ENCODE data around the gene CMTM2.

Gene CMTM2

GRCh38 chr16:66553223-66553622 lies 26.0 kb upstream of the CMTM2 start:
- Histone ChIP-seq H3K27ac (ENCODE audit: low read depth, low read length) (peak overlapping the region; percentile 58; the same call in 1 of the 2 replicates), H3K36me3 (ENCODE audit: low read length) (peaks cover 2% of the 10 kb centered on the region; the same call in 1 of the 2 replicates), H2AFZ (ENCODE audit: low read depth, low read length, severe bottlenecking) (no peak overlapping the region), H3K79me2 (ENCODE audit: insufficient read depth, low read length) (peaks cover 34% of the 10 kb centered on the region), H3F3A (ENCODE audit: insufficient read depth) (peaks cover 8% of the 10 kb centered on the region; the same call in 1 of the 2 replicates), H3K27me3 (ENCODE audit: low read length) (no peaks in the 10 kb centered on the region), H3K9me2 (replicated peaks; ENCODE audit: insufficient read depth, low read length) (no peaks in the 10 kb centered on the region), H3K4me3 (ENCODE audit: insufficient read depth, low read length, poor library complexity, severe bottlenecking) (peak overlapping the region; percentile 70), H4K20me1 (ENCODE audit: low read depth, low read length) (no peaks in the 10 kb centered on the region), H3K9me3 (ENCODE audit: insufficient read depth, low read length) (no peaks in the 10 kb centered on the region), H3K9ac (ENCODE audit: low read length) (peak overlapping the region; percentile 67), H3K4me2 (ENCODE audit: low read depth, low read length, poor library complexity, severe bottlenecking) (peak overlapping the region; percentile 75)
- no peak for TF ChIP-seq EZH2phosphoT487 (conservative IDR thresholded peaks at IDR 0.05; ENCODE audit: low read length)
- no peak for TF ChIP-seq CTCF (IDR thresholded peaks at IDR 0.05; ENCODE audit: insufficient read depth, low read length, poor library complexity, severe bottlenecking)

GRCh38 chr16:66554021-66554420 lies 25.2 kb upstream of the CMTM2 start:
- Histone ChIP-seq H3K36me3 (ENCODE audit: low read length) (peaks cover 6% of the 10 kb centered on the region; the same call in 1 of the 2 replicates), H3K9me3 (ENCODE audit: insufficient read depth, low read length) (no peaks in the 10 kb centered on the region), H2AFZ (ENCODE audit: low read depth, low read length, severe bottlenecking) (no peak overlapping the region), H3F3A (ENCODE audit: insufficient read depth) (peaks cover 3% of the 10 kb centered on the region; the same call in 1 of the 2 replicates), H3K9me2 (replicated peaks; ENCODE audit: insufficient read depth, low read length) (no peaks in the 10 kb centered on the region), H3K27me3 (ENCODE audit: low read length) (no peaks in the 10 kb centered on the region), H3K4me3 (ENCODE audit: insufficient read depth, low read length, poor library complexity, severe bottlenecking) (no peak overlapping the region), H3K79me2 (ENCODE audit: insufficient read depth, low read length) (peaks cover 34% of the 10 kb centered on the region), H3K27ac (ENCODE audit: low read depth, low read length) (no peak overlapping the region), H3K9ac (ENCODE audit: low read length) (peak overlapping the region; percentile 67; the same call in 1 of the 2 replicates), H4K20me1 (ENCODE audit: low read depth, low read length) (0 out of 2 replicates have a peak, but pooled peaks cover 2% of the 10 kb centered on the region), H3K4me2 (ENCODE audit: low read depth, low read length, poor library complexity, severe bottlenecking) (peak overlapping the region; percentile 75)
- TF ChIP-seq CTCF (IDR thresholded peaks at IDR 0.05; ENCODE audit: insufficient read depth, low read length, poor library complexity, severe bottlenecking) (no peak), EZH2phosphoT487 (conservative IDR thresholded peaks at IDR 0.05; ENCODE audit: low read length) (no peak)

- H3K9me3 ChIP-seq (ENCODE audit: insufficient read depth, low read length): no peaks in the 10 kb centered on the region
- peak overlapping the region; percentile 75 for H3K4me2 ChIP-seq (ENCODE audit: low read depth, low read length, poor library complexity, severe bottlenecking)
- 0 out of 2 replicates have a peak overlapping the region, but pooled peaks have one; percentile 67 for H3K9ac ChIP-seq (ENCODE audit: low read length)
- H3K27ac ChIP-seq (ENCODE audit: low read depth, low read length): no peak overlapping the region
- H3K9me2 ChIP-seq (replicated peaks; ENCODE audit: insufficient read depth, low read length): no peaks in the 10 kb centered on the region
- H2AFZ ChIP-seq (ENCODE audit: low read depth, low read length, severe bottlenecking): no peak overlapping the region
- H3K27me3 ChIP-seq (ENCODE audit: low read length): no peaks in the 10 kb centered on the region
- H3K79me2 ChIP-seq (ENCODE audit: insufficient read depth, low read length): peaks cover 34% of the 10 kb centered on the region
- no peak overlapping the region for H3K4me3 ChIP-seq (ENCODE audit: insufficient read depth, low read length, poor library complexity, severe bottlenecking)
- H4K20me1 ChIP-seq (ENCODE audit: low read depth, low read length): 0 out of 2 replicates have a peak, but pooled peaks cover 4% of the 10 kb centered on the region
- peaks cover 6% of the 10 kb centered on the region; the same call in 1 of the 2 replicates for H3K36me3 ChIP-seq (ENCODE audit: low read length)
- H3F3A ChIP-seq (ENCODE audit: insufficient read depth): peaks cover 2% of the 10 kb centered on the region; the same call in 1 of the 2 replicates
- TF ChIP-seq EZH2phosphoT487 (conservative IDR thresholded peaks at IDR 0.05; ENCODE audit: low read length) (no peak), CTCF (IDR thresholded peaks at IDR 0.05; ENCODE audit: insufficient read depth, low read length, poor library complexity, severe bottlenecking) (no peak)
Measured at GRCh38 chr16:66554495-66554894, 24.8 kb upstream of the CMTM2 start.
